ELR (cell line): ENCODE measurements around the gene SLC40A1.

Source experiments
- DNase-seq: peaks from one replicate; pipeline ENCODE4 v3.0.0-alpha.2; 2015; ENCODE audit warnings: low read depth

The SLC40A1 gene

GRCh38 chr2:189569295-189569910 is 11.2 kb downstream of the SLC40A1 start:
- no peak for DNase-seq

GRCh38 chr2:189566046-189566445 is 14.5 kb downstream of the SLC40A1 start:
- no peak for DNase-seq

GRCh38 chr2:189561371-189562038 is 19.1 kb downstream of the SLC40A1 start:
- no peak for DNase-seq

GRCh38 chr2:189560273-189560586 is 20.4 kb downstream of the SLC40A1 start:
- DNase-seq = no peak

GRCh38 chr2:189559579-189560272 is 20.9 kb downstream of the SLC40A1 start:
- DNase-seq = no peak

GRCh38 chr2:189558516-189559272 is 21.9 kb downstream of the SLC40A1 start:
- no peak for DNase-seq

- DNase-seq = no peak
Measured at GRCh38 chr2:189557373-189557772, 23.2 kb downstream of the SLC40A1 start.

- no peak for DNase-seq
Measured at GRCh38 chr2:189556526-189556925, 24.1 kb downstream of the SLC40A1 start.

GRCh38 chr2:189555232-189555631 is 25.4 kb downstream of the SLC40A1 start:
- peak; percentile 15 for DNase-seq

GRCh38 chr2:189553504-189554088 is 27.0 kb downstream of the SLC40A1 start:
- DNase-seq = peak; percentile 20

GRCh38 chr2:189552991-189553404 is 27.6 kb downstream of the SLC40A1 start:
- DNase-seq = no peak

- DNase-seq = no peak
Measured at GRCh38 chr2:189552334-189552990, 28.1 kb downstream of the SLC40A1 start.

- DNase-seq = no peak
Measured at GRCh38 chr2:189551808-189552207, 28.8 kb downstream of the SLC40A1 start.

GRCh38 chr2:189549449-189549832 is 31.1 kb downstream of the SLC40A1 start:
- DNase-seq = no peak

- DNase-seq = peak; percentile 22
Measured at GRCh38 chr2:189548666-189549448, 31.7 kb downstream of the SLC40A1 start.

- DNase-seq = no peak
Measured at GRCh38 chr2:189545418-189545817, 35.2 kb downstream of the SLC40A1 start.

GRCh38 chr2:189544318-189545042 is 36.1 kb downstream of the SLC40A1 start:
- no peak for DNase-seq

- no peak for DNase-seq
Measured at GRCh38 chr2:189543367-189543766, 37.2 kb downstream of the SLC40A1 start.

- DNase-seq = no peak
Measured at GRCh38 chr2:189542145-189542882, 38.3 kb downstream of the SLC40A1 start.

GRCh38 chr2:189541591-189541990 is 39.0 kb downstream of the SLC40A1 start:
- DNase-seq = no peak
